A549 (cell line): ENCODE measurements around the gene MAGI1. TPM values are rescaled to one million over a fixed set of nuclear protein-coding genes. Genes with fewer than 3 reads are reported as not detected.

ENCODE experiments used
- ATAC-seq, 2 experiments: fragments of 200-7000 bp in 1 of 2; fragments of >200 bp in 1 of 2; cut with Nextera tagmentation in 1 of 2; cut with Tn5 transposase in 1 of 2; 3 replicates each; pipeline versions ENCODE4 v1.8.0 to v1.9.1; 2018 to 2020; ENCODE audit warnings: mild to moderate bottlenecking in 1 of 2, moderate library complexity in 1 of 2
- CTCF ChIA-PET: fragments of 300-600 bp; sonication (Branson Sonifier 250); formaldehyde crosslinking; extraction: SDS; loops from one replicate; lab custom pipeline; 2021; ENCODE audit warnings: antibody characterized with exemption, inconsistent platforms; lab: Yijun Ruan, JAX
- POLR2A ChIA-PET: fragments of 350-600 bp; formaldehyde crosslinking; extraction: SDS; loops from one replicate; lab custom pipeline; 2021; ENCODE audit warnings: antibody characterized with exemption, inconsistent platforms; lab: Yijun Ruan, JAX
- DNase-seq, 2 experiments: peaks; one replicate each; pipeline versions ENCODE4 v3.0.0 to v3.0.0-alpha.2; 2011 to 2016; ENCODE audit warnings: low read depth in 1 of 2, low spot score in 1 of 2
- FAIRE-seq: peaks from 2 replicates; lab custom pipeline; 2011; peaks lifted over from hg19 to GRCh38; lab: Jason Lieb, UNC
- H3K27ac ChIP-seq, 2 experiments: fragments of >200 bp; sonication (Bioruptor Twin); formaldehyde crosslinking; 3 replicates each; pipeline ENCODE4 v1.5.1; 2016 to 2017
- H3K4me1 ChIP-seq: fragments of >200 bp; sonication (Bioruptor Twin); formaldehyde crosslinking; 3 replicates; pipeline ENCODE4 v1.6.1; 2016
- H3K4me2 ChIP-seq: fragments of >200 bp; sonication (Bioruptor Twin); formaldehyde crosslinking; 3 replicates; pipeline ENCODE4 v1.6.1; 2016
- H3K4me3 ChIP-seq: fragments of >200 bp; sonication (Bioruptor Twin); formaldehyde crosslinking; 3 replicates; pipeline ENCODE4 v1.5.1; 2016
- H3K9me3 ChIP-seq: fragments of >200 bp; sonication (Bioruptor Twin); formaldehyde crosslinking; 3 replicates; pipeline ENCODE4 v1.6.1; 2016
- BHLHE40 ChIP-seq: IDR thresholded peaks from 2 replicates; pipeline ENCODE4 v1.6.1; 2012; ENCODE audit warnings: low read depth, low read length, inconsistent platforms
- E2F6 ChIP-seq: IDR thresholded peaks from 2 replicates; pipeline ENCODE4 v1.6.1; 2012; ENCODE audit warnings: low read depth, borderline replicate concordance
- EHF ChIP-seq: fragments of 250-450 bp; sonication (Bioruptor Pico); IDR thresholded peaks from 2 replicates; pipeline ENCODE4 v1.5.0; 2020; ENCODE audit warnings: mild to moderate bottlenecking
- ELK1 ChIP-seq: fragments of 150-350 bp; IDR thresholded peaks from 2 replicates; pipeline ENCODE4 v1.6.1; 2014; ENCODE audit warnings: low read depth, mild to moderate bottlenecking, low read length
- ESRRA ChIP-seq: fragments of 150-350 bp; IDR thresholded peaks from 2 replicates; pipeline ENCODE4 v1.6.1; 2014; ENCODE audit warnings: mild to moderate bottlenecking, low read length, borderline replicate concordance
- FOXS1 ChIP-seq: fragments of 250-450 bp; sonication (Bioruptor Pico); IDR thresholded peaks from 2 replicates; pipeline ENCODE4 v1.5.0; 2020; ENCODE audit warnings: mild to moderate bottlenecking, moderate library complexity
- GATA3 ChIP-seq: IDR thresholded peaks from 2 replicates; pipeline ENCODE4 v1.6.1; 2012; ENCODE audit warnings: borderline replicate concordance
- HOXA7 ChIP-seq: fragments of 250-450 bp; sonication (Bioruptor Pico); IDR thresholded peaks from 2 replicates; pipeline ENCODE4 v1.5.0; 2020; ENCODE audit warnings: mild to moderate bottlenecking, moderate library complexity
- JUN ChIP-seq, 2 experiments: fragments of >200 bp; sonication (Bioruptor Twin); formaldehyde crosslinking; IDR thresholded peaks; 2 replicates in 1 of 2; 3 replicates in 1 of 2; pipeline ENCODE4 v1.6.1; 2016 to 2017
- JUNB ChIP-seq: fragments of >200 bp; sonication (Bioruptor Twin); formaldehyde crosslinking; IDR thresholded peaks from 2 replicates; pipeline ENCODE4 v1.6.1; 2016
- KDM1A ChIP-seq: fragments of 200-600 bp; sonication (generic); IDR thresholded peaks from 2 replicates; pipeline ENCODE4 v1.6.1; 2016; ENCODE audit warnings: low read depth, mild to moderate bottlenecking
- MAZ ChIP-seq: fragments of 150-350 bp; IDR thresholded peaks from 2 replicates; pipeline ENCODE4 v1.6.1; 2014; ENCODE audit warnings: antibody characterized with exemption, low read depth, low read length, borderline replicate concordance
- MYC ChIP-seq: IDR thresholded peaks from 2 replicates; pipeline ENCODE4 v1.6.1; 2012; ENCODE audit warnings: mild to moderate bottlenecking, inconsistent platforms, low read length, improper control_type of control experiment, borderline replicate concordance
- NFE2L2 ChIP-seq: fragments of 150-350 bp; conservative IDR thresholded peaks from 2 replicates; pipeline ENCODE4 v1.6.1; 2014; ENCODE audit warnings: low read length
- POLR2A ChIP-seq: IDR thresholded peaks from 2 replicates; pipeline ENCODE4 v1.6.1; 2012; ENCODE audit warnings: mild to moderate bottlenecking, low read length
- RAD21 ChIP-seq, 2 experiments: fragments of >200 bp in 1 of 2; sonication (Bioruptor Twin) in 1 of 2; formaldehyde crosslinking in 1 of 2; IDR thresholded peaks in 1 of 2; conservative IDR thresholded peaks in 1 of 2; 2 replicates in 1 of 2; 3 replicates in 1 of 2; pipeline ENCODE4 v1.6.1; 2012 to 2018; ENCODE audit warnings: inconsistent platforms in 1 of 2
- RFX5 ChIP-seq: fragments of 450-650 bp; IDR thresholded peaks from 2 replicates; pipeline ENCODE4 v1.7.1; 2014; ENCODE audit warnings: antibody characterized with exemption, mild to moderate bottlenecking, moderate library complexity
- RNF2 ChIP-seq: fragments of 200-600 bp; sonication (generic); IDR thresholded peaks from 2 replicates; pipeline ENCODE4 v1.6.1; 2016; ENCODE audit warnings: low read depth, mild to moderate bottlenecking, antibody characterized with exemption, moderate library complexity, borderline replicate concordance
- SMC3 ChIP-seq: fragments of >200 bp; sonication (Bioruptor Twin); formaldehyde crosslinking; IDR thresholded peaks from 3 replicates; pipeline ENCODE4 v1.6.1; 2018; ENCODE audit warnings: inconsistent platforms
- TP53 ChIP-seq: fragments of 250-450 bp; sonication (Bioruptor Pico); IDR thresholded peaks from 2 replicates; pipeline ENCODE4 v1.5.0; 2021; ENCODE audit warnings: mild to moderate bottlenecking, moderate library complexity
- ZC3H11A ChIP-seq: fragments of 450-650 bp; IDR thresholded peaks from 2 replicates; pipeline ENCODE4 v1.6.1; 2014; ENCODE audit warnings: antibody characterized with exemption, mild to moderate bottlenecking
- ZSCAN20 ChIP-seq: fragments of 250-450 bp; sonication (Bioruptor Pico); IDR thresholded peaks from 2 replicates; pipeline ENCODE4 v1.8.0; 2022; ENCODE audit warnings: mild to moderate bottlenecking, moderate library complexity
- WGBS: methylation state at CpG from one replicate; pipeline ENCODE4 v1.1.6; 2017; ENCODE audit errors: missing lambda C conversion rate; 5-methylcytosine and 5-hydroxymethylcytosine counted together
- polyA plus RNA-seq, 4 experiments: library from polyadenylated mRNA; depleted of rRNA in 3 of 4; stranded (reverse); fragments of >200 nt; fragmentation: RNase III in 1 of 4; extraction: RNeasy Plus Mini Kit Qiagen cat#74134 plus additional on column Dnase treatment in 1 of 4; gene quantifications; 2 replicates in 3 of 4; 3 replicates in 1 of 4; pipeline ENCODE4 v1.2.3, GENCODE V29; 2011 to 2017
- TF ChIP-seq, protein P1 (sequence below): fragments of >200 bp; sonication (Bioruptor Twin); formaldehyde crosslinking; IDR thresholded peaks from 3 replicates; pipeline ENCODE4 v1.5.1; 2016
- TF ChIP-seq, protein P2 (sequence below): fragments of 250-450 bp; sonication (Bioruptor Pico); IDR thresholded peaks from 2 replicates; pipeline ENCODE4 v1.5.0; 2021; ENCODE audit warnings: mild to moderate bottlenecking, moderate library complexity, borderline replicate concordance

The MAGI1 gene
- polyA plus RNA-seq, 2 of the 4 experiments (the other 2 are of a cell fraction): 4.7 to 6.6 TPM

- no peak overlapping the region for H3K4me3 ChIP-seq
- H3K4me2 ChIP-seq: no peak overlapping the region
- no peak for ATAC-seq
- H3K4me1 ChIP-seq: peaks cover 31% of the 10 kb centered on the region
- ChIA-PET POLR2A (no interaction called here), CTCF (no interaction called here)
- FAIRE-seq: no peak
- 100% methylated on average over 3 of the region's 3 CpGs for WGBS
- no peaks in the 10 kb centered on the region for H3K9me3 ChIP-seq
- no peak overlapping the region for H3K27ac ChIP-seq
- TF ChIP-seq GATA3: no peak
- TF ChIP-seq EHF (CRISPR knock-in tag): no peak
- no peak for TF ChIP-seq ZC3H11A
- TF ChIP-seq E2F6: no peak
- TF ChIP-seq, protein P1, sequence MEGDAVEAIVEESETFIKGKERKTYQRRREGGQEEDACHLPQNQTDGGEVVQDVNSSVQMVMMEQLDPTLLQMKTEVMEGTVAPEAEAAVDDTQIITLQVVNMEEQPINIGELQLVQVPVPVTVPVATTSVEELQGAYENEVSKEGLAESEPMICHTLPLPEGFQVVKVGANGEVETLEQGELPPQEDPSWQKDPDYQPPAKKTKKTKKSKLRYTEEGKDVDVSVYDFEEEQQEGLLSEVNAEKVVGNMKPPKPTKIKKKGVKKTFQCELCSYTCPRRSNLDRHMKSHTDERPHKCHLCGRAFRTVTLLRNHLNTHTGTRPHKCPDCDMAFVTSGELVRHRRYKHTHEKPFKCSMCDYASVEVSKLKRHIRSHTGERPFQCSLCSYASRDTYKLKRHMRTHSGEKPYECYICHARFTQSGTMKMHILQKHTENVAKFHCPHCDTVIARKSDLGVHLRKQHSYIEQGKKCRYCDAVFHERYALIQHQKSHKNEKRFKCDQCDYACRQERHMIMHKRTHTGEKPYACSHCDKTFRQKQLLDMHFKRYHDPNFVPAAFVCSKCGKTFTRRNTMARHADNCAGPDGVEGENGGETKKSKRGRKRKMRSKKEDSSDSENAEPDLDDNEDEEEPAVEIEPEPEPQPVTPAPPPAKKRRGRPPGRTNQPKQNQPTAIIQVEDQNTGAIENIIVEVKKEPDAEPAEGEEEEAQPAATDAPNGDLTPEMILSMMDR: no peak
- no peak for DNase-seq
Measured at GRCh38 chr3:65967451-65967850, 71.3 kb downstream of the MAGI1 start.

GRCh38 chr3:65964838-65965237 lies 73.9 kb downstream of the MAGI1 start:
- WGBS: 76% methylated on average over 3 of the region's 3 CpGs
- peak overlapping the region; percentile 48 to 84; a peak in 5 of 6 replicates for H3K27ac ChIP-seq
- TF ChIP-seq KDM1A (no peak), HOXA7 (CRISPR knock-in tag) (no peak), NFE2L2 (no peak)
- TF ChIP-seq, protein P2, sequence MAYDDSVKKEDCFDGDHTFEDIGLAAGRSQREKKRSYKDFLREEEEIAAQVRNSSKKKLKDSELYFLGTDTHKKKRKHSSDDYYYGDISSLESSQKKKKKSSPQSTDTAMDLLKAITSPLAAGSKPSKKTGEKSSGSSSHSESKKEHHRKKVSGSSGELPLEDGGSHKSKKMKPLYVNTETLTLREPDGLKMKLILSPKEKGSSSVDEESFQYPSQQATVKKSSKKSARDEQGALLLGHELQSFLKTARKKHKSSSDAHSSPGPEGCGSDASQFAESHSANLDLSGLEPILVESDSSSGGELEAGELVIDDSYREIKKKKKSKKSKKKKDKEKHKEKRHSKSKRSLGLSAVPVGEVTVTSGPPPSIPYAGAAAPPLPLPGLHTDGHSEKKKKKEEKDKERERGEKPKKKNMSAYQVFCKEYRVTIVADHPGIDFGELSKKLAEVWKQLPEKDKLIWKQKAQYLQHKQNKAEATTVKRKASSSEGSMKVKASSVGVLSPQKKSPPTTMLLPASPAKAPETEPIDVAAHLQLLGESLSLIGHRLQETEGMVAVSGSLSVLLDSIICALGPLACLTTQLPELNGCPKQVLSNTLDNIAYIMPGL (CRISPR knock-in tag): no peak
- H3K4me3 ChIP-seq: no peak overlapping the region; the same call in 2 of the 3 replicates
- peaks cover 24% of the 10 kb centered on the region for H3K4me1 ChIP-seq
- CTCF ChIA-PET: interaction anchor here (1.7 kb wide), 1 partner anchor 174 kb away, joined by 3 read pairs; no protein-coding TSS in a partner anchor
- ATAC-seq (peak in 1 of 2 experiments; percentile 29; a peak in 2 of 6 replicates), DNase-seq (no peak), FAIRE-seq (no peak)
- no peaks in the 10 kb centered on the region for H3K9me3 ChIP-seq
- POLR2A ChIA-PET: no interaction called here
- H3K4me2 ChIP-seq: peak overlapping the region; percentile 89

DNA sequence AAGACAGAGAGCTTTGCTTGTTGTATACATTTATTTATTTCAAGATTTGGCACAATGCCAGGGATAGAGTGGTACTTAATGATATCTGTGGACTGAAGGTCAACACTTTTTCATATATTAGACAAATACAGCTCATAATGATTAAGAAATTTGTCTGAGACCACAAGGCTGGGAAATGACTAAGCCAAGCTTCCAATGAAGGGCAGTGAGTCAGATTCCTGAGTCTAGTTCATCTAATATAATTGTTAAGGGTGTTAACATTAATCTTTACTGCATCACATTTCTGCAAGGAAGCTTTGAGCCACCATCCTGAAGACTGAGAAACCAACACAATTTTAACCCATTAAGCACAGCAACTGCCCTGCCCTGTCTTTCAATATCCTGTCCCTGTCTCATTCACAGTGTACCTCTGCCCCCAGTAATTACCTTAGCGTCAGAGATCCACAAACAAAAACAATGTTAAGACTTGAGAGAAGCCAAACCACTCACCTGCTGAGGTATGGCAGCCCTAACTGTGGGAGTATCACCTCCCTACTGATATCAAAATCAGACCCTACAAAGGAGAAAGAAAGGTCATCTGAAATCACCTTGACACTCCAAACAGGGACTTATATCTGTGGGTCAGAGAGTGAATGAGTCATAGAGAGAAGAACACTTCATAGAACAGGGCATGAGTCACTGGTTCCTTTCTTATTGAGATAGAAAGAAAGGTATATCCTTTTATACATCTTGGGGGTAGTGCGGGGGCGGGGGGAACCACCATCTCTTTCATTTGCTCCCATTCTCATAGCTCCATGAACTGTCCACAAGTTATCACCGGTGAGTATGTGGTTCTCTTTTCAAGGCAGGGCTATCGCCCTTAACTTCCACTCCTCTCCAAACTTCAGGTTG lies 74.7 kb downstream of the MAGI1 start:
- POLR2A ChIA-PET: no interaction called here
- 15% methylated on average over 5 of the region's 5 CpGs for WGBS
- no peaks in the 10 kb centered on the region for H3K9me3 ChIP-seq
- FAIRE-seq (no peak), DNase-seq (peak; percentile 58 to 64), ATAC-seq (peak; percentile 92 to 97)
- H3K4me3 ChIP-seq: peak overlapping the region; percentile 13; the same call in 1 of the 3 replicates
- CTCF ChIA-PET: interaction anchor here (1.7 kb wide), 1 partner anchor 175 kb away, joined by 3 read pairs; no protein-coding TSS in a partner anchor
- peak overlapping the region; percentile 73 to 84 for H3K27ac ChIP-seq
- peaks cover 24% of the 10 kb centered on the region for H3K4me1 ChIP-seq
- H3K4me2 ChIP-seq: peak overlapping the region; percentile 89
- no peak for TF ChIP-seq FOXS1 (CRISPR knock-in tag)
- peak; percentile 72 for TF ChIP-seq JUNB
- no peak for TF ChIP-seq RNF2
- TF ChIP-seq BHLHE40: no peak
- TF ChIP-seq, protein P1: no peak
- peak in 1 of 2 experiments; percentile 45; a peak in 1 of 5 replicates for TF ChIP-seq JUN (IDR thresholded peaks at IDR 0.05)
- TF ChIP-seq ELK1: no peak
- peak; percentile 44; the same call in 1 of the 2 replicates for TF ChIP-seq GATA3
- no peak for TF ChIP-seq MAZ
- TF ChIP-seq RFX5: no peak
- no peak for TF ChIP-seq POLR2A
- no peak for TF ChIP-seq ZSCAN20
- TF ChIP-seq ESRRA: peak; percentile 22; the same call in 1 of the 2 replicates
- no peak for TF ChIP-seq SMC3
- no peak for TF ChIP-seq TP53 (CRISPR knock-in tag)
- no peak for TF ChIP-seq RAD21 (conservative IDR thresholded peaks at IDR 0.05 in 1 of 2, IDR thresholded peaks at IDR 0.05 in 1 of 2)
- TF ChIP-seq MYC: no peak
